IPS DF 6.9 (cell line): ENCODE data around the gene VGLL1.

Experiments
- DNase-seq: peaks from one replicate; pipeline ENCODE4 v3.0.0-alpha.2; 2013; ENCODE audit warnings: low read depth, low spot score
- H3K27ac ChIP-seq: one replicate; pipeline ENCODE4 v1.5.1; 2013; ENCODE audit warnings: low read length, control low read depth
- H3K27me3 ChIP-seq: 2 replicates; pipeline ENCODE4 v1.6.1; 2013; ENCODE audit warnings: mild to moderate bottlenecking, low read length; ENCODE audit not compliant: control insufficient read depth, insufficient read depth
- H3K36me3 ChIP-seq: 2 replicates; pipeline ENCODE4 v1.6.1; 2013; ENCODE audit warnings: low read length; ENCODE audit not compliant: control insufficient read depth, insufficient read depth
- H3K4me1 ChIP-seq: 2 replicates; pipeline ENCODE4 v1.6.1; 2013; ENCODE audit warnings: low read length; ENCODE audit not compliant: control insufficient read depth, insufficient read depth
- H3K4me3 ChIP-seq: 2 replicates; pipeline ENCODE4 v1.5.1; 2013; ENCODE audit warnings: mild to moderate bottlenecking, low read length
- H3K9me3 ChIP-seq: 2 replicates; pipeline ENCODE4 v1.6.1; 2013; ENCODE audit warnings: low read length, inconsistent platforms; ENCODE audit not compliant: control insufficient read depth, insufficient read depth
- WGBS: extraction: QIAGEN DNeasy Blood & Tissue Kit; methylation state at CpG from one replicate; pipeline ENCODE4 v1.1.7; 2013; ENCODE audit warnings: mixed read lengths, missing lambda C conversion rate; ENCODE audit not compliant: insufficient read length, insufficient coverage; 5-methylcytosine and 5-hydroxymethylcytosine counted together

VGLL1 gene

DNA sequence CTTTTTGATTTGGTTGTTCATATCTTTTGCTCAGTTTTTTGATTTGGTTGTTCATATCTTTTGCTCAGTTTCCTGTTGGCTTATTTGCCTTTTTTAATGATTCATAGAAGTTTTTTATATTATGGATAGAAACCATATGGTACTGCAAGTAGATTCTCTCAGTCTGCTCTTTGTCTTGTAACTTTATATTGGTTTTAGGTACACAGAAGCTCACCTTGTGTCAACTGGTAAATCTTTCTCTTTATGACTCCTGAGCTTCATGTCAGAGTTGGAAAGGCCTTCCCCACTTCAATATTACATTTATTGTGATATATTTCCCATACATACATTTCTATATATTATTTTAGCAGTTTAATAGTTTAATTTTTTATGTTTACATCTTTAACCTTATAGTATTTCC lies 8.2 kb upstream of the VGLL1 start:
- no peaks in the 10 kb centered on the region for H3K4me1 ChIP-seq
- no peaks in the 10 kb centered on the region for H3K27me3 ChIP-seq
- H3K27ac ChIP-seq = no peak overlapping the region
- H3K9me3 ChIP-seq = no peaks in the 10 kb centered on the region
- no peak overlapping the region for H3K4me3 ChIP-seq
- no peaks in the 10 kb centered on the region for H3K36me3 ChIP-seq
- DNase-seq = no peak

DNA sequence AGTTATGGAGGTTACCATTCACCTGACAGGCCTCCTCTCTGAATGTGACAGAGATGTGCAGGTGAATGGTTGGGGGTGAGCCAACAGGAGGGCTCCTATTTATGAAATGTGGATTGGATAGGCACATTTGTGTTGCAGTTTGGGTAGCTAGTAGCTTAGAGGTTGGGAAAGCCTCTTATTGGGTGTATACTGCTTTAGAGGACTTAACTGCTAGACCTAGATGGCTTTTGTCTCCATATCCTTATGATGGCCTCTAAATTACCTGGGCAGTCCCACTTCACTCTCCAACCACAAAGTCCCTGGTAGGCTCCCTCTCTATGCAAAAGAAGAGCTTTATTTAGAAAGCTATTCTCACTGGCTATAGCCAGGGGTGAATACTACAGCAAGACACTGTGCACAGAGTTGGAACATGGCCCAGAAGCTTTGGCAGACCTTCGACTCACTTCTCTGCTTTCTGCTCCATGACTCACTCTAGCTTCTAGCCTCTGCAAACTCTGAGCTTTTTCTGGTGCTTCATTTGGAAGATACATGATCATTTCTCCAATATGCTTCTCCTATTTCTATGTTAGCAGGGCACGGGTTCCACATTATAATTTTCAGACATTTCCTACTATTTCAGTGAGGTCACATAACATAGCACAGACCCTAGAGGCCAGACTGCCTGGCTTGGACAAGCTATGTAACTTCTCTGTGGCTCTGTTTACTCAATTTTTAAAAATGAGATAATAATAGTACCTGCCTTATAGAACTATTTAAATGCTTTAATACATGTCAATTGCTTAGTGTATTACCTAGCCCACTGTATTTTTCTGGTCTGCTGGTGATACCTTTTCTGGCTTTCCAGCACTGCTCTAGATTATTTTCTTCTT lies 6.0 kb upstream of the VGLL1 start:
- Histone ChIP-seq H3K27ac (no peak overlapping the region), H3K27me3 (no peaks in the 10 kb centered on the region), H3K9me3 (no peaks in the 10 kb centered on the region), H3K36me3 (no peaks in the 10 kb centered on the region), H3K4me3 (no peak overlapping the region), H3K4me1 (no peaks in the 10 kb centered on the region)
- no CpG with 5 or more reads among the region's 2 CpGs for WGBS
- DNase-seq = no peak

DNA sequence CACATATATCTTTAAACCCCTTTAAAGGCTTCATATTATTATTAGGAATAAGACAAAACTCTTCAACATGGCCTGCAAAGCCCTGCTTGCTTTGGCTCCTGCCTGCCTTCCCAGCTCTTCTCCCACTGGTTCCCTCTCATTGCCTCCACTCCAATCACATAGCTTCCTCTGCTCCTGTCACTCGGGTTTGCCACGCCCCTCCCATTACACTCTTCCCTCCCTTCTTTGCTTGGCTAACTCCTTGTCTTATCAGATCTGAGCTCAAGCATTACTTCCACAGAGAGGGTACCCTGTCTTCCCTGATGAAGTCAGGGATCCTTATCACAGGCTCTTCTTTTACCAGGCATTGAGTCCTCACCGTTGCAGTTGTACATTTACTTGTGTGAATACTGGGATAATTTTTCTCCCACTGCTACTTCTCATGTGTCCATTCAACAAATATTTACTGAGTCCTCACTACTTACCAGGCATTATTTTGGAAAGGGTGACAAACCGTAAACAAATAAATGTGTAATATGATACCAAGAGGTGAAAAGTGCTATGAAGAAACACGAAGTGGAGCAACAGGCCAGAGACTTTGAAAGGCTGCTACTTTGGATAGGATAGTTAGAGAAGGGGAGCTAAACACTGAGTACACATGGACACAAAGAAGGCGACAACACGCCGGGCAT lies 3.2 kb upstream of the VGLL1 start:
- Histone ChIP-seq H3K4me1 (no peaks in the 10 kb centered on the region), H3K4me3 (no peak overlapping the region), H3K27me3 (no peaks in the 10 kb centered on the region), H3K9me3 (no peaks in the 10 kb centered on the region), H3K36me3 (no peaks in the 10 kb centered on the region), H3K27ac (no peak overlapping the region)
- no CpG with 5 or more reads among the region's 8 CpGs for WGBS
- peak; percentile 5 for DNase-seq

DNA sequence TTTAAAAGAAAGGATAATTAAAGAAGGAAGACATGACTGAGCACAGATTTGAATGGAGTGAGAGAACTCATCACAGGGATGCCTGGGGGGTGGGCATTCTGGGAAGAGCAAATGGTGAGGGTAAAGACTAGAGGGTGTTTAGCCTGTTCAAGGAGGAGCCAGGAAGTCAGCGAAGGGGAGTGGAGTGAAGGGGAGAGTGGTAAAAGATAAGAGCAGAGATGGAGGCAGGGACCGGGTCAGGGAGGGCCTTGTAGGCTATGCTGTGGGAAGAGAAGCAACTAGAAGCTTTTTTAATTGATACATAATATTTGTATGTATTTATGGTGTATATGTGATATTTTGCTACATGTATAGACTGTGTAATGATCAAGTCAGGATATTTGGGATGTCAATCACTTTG lies 2.2 kb upstream of the VGLL1 start:
- H3K27ac ChIP-seq = no peak overlapping the region
- no peaks in the 10 kb centered on the region for H3K9me3 ChIP-seq
- no peaks in the 10 kb centered on the region for H3K4me1 ChIP-seq
- WGBS = no CpG with 5 or more reads among the region's 2 CpGs
- H3K4me3 ChIP-seq = no peak overlapping the region
- DNase-seq = no peak
- H3K36me3 ChIP-seq = no peaks in the 10 kb centered on the region
- H3K27me3 ChIP-seq = no peaks in the 10 kb centered on the region

DNA sequence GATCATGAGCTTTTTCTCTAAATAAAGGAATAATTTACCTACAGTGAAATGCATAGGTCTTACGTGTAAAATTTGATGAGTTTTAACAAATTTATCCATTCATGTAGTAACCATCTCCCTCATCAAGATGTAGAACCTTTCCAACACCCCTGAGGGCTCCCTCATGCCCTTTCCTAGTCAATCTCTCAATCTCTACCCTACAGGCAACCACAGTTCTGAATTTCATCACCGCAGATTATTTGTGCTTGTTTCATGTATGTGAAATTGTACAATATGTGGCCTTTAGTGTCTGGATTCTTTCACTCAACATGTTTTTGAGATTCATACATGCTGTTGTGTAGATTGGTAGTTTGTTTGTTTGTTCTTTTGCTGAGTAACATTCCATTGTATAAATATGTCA lies 2.1 kb downstream of the VGLL1 start:
- Histone ChIP-seq H3K27ac (no peak overlapping the region), H3K4me3 (no peak overlapping the region), H3K4me1 (no peaks in the 10 kb centered on the region), H3K36me3 (no peaks in the 10 kb centered on the region), H3K27me3 (no peaks in the 10 kb centered on the region), H3K9me3 (no peaks in the 10 kb centered on the region)
- no peak for DNase-seq
- WGBS = no CpG with 5 or more reads among the region's 2 CpGs

DNA sequence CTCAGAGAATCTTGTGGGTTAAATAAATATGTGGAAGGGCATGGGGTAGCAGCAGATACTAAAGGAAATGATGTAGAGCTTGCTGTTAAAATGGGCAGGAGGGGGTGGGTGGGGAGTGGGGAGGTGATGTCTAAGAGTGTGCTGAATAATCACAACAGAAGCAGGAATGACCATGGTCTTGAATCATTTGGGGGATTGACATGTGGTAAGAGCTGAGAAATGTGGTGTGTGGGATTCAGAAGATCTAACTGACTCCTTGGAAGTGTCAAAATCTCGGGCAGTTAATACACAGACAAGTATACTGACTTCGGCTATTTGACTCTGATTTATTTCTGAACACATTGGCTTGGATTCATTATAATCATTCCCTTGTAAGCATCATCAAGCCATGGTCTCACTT lies 6.8 kb downstream of the VGLL1 start:
- Histone ChIP-seq H3K36me3 (no peaks in the 10 kb centered on the region), H3K27ac (no peak overlapping the region), H3K4me1 (no peaks in the 10 kb centered on the region), H3K27me3 (no peaks in the 10 kb centered on the region), H3K4me3 (no peak overlapping the region), H3K9me3 (no peaks in the 10 kb centered on the region)
- no peak for DNase-seq
- no CpG with 5 or more reads among the region's 2 CpGs for WGBS

DNA sequence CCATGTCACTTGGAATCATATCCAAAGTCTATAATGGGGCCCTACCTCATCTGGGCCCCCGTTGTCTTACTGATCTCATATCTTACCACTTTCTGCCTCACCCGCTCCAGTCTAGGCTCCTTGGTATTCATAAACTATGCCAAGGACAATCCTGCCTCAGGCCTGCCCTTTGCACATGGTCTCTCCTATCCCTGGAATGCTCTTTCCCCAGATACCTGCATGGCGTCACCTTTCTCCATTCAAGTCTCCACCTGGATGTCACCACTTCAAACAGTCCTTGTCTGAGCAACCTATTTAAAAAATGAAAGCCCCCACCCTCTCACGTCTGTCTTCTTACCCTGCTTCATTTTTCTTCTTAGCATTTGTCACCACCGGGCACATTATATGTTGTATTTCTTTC lies 8.2 kb downstream of the VGLL1 start:
- no CpG with 5 or more reads among the region's 5 CpGs for WGBS
- Histone ChIP-seq H3K4me3 (no peak overlapping the region), H3K27me3 (no peaks in the 10 kb centered on the region), H3K9me3 (no peaks in the 10 kb centered on the region), H3K4me1 (no peaks in the 10 kb centered on the region), H3K27ac (no peak overlapping the region), H3K36me3 (no peaks in the 10 kb centered on the region)
- no peak for DNase-seq

DNA sequence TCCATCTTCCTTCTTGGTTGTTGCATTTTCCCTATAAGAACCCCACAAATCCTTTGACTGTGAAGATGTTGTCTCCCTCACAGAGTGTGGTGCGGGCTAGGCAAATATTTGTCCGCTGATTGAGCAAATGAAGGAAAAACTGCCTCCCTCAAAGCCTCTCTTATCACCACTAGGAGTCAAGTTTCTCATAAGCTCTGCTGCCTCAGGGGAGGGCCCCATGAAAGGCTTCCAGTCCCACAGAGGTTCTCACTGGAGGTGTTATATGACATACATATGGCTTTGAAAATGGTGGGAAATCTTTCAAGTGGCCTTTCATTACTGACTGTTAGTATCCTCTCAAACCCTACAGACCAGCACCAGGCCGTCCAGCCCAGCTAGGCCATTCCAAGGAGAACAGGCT lies 9.3 kb downstream of the VGLL1 start:
- Histone ChIP-seq H3K9me3 (no peaks in the 10 kb centered on the region), H3K36me3 (no peaks in the 10 kb centered on the region), H3K4me1 (no peaks in the 10 kb centered on the region), H3K4me3 (no peak overlapping the region), H3K27me3 (no peaks in the 10 kb centered on the region), H3K27ac (no peak overlapping the region)
- WGBS = no CpG with 5 or more reads among the region's 3 CpGs
- no peak for DNase-seq

DNA sequence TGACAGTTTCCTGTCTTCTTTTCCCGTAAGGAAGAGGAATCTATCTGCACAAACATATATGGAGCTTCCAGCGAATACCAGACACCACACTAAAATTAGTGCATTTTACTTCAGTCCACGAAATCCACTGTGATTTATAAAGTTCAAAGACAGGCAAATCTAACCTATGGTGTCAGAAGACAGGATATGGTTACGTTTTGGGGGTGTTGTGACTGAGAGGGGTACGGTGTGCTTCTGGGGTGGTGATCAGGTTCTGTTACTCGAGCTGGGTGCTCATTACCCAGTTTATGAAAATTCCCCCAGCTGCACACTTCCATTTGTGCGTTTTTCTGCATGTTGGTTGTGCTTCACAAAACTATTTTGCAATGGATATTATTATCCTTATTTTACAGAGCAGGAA lies 10.3 kb downstream of the VGLL1 start:
- Histone ChIP-seq H3K4me1 (no peaks in the 10 kb centered on the region), H3K9me3 (no peaks in the 10 kb centered on the region), H3K27ac (no peak overlapping the region), H3K4me3 (no peak overlapping the region), H3K36me3 (no peaks in the 10 kb centered on the region), H3K27me3 (no peaks in the 10 kb centered on the region)
- WGBS = no CpG with 5 or more reads among the region's 7 CpGs
- DNase-seq = no peak

DNA sequence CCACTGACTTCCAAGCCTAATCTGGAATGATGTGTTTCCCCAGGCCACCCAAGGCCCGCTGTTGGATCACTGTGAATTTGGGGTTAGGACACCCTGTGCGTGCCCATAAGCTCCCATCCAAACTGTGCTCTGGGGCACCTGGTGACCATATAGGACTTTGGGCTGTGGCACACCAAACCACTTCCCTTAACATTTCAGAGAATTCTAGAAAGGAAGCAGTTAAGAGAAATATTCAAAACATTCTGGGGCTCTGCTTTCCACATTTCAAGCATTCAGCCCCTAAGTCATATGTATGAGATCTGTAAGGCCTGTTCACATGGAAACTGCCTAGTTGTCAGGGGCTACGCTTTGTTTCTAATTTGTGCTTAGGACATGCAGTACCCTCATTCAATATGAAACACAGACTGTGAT lies 14.4 kb downstream of the VGLL1 start:
- H3K4me1 ChIP-seq = no peaks in the 10 kb centered on the region
- no peaks in the 10 kb centered on the region for H3K27me3 ChIP-seq
- no peak overlapping the region for H3K27ac ChIP-seq
- H3K4me3 ChIP-seq = no peak overlapping the region
- no peaks in the 10 kb centered on the region for H3K36me3 ChIP-seq
- DNase-seq = no peak
- WGBS = no CpG with 5 or more reads among the region's 3 CpGs
- H3K9me3 ChIP-seq = no peaks in the 10 kb centered on the region

DNA sequence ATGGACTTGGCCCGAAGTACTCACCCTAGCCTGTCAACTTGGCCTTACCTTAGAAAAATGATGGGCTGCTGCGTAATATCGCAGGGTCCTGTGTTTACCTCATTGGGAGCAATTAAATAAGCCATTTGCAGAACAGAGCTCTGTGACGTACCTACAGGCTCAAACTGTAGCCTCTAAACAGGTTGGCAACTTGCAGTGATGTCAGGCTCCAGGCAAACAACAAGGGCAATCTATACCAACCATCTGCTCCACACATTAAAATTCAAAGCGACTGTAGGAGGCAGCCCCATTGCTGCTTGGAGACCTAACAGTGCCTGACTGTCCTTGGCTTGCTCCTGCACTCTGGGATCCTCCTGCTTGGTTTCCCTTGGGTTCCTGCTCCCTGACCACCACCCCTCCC lies 17.2 kb downstream of the VGLL1 start:
- WGBS = no CpG with 5 or more reads among the region's 5 CpGs
- Histone ChIP-seq H3K36me3 (no peaks in the 10 kb centered on the region), H3K4me1 (no peaks in the 10 kb centered on the region), H3K4me3 (no peak overlapping the region), H3K27me3 (no peaks in the 10 kb centered on the region), H3K27ac (no peak overlapping the region), H3K9me3 (no peaks in the 10 kb centered on the region)
- no peak for DNase-seq
